ENCODE data around the gene LEMD3. TPM values are rescaled to one million over a fixed set of nuclear protein-coding genes. Genes with fewer than 3 reads are reported as not detected.

The LEMD3 gene
- total RNA-seq, 4 donors from 2014 or later = 14.0 to 29.4 (median 14.7) TPM

- no peaks in the 10 kb centered on the region for H3K9me3 ChIP-seq
- H3K4me1 ChIP-seq = peaks cover 35 to 50% of the 10 kb centered on the region in 2 donors
- intact Hi-C loops (cut with DNase I; ENCODE audit: low total_unique reads) (no loop called here), in situ Hi-C loops (cut with MboI; ENCODE audit: low sequenced_read_pairs in 4 of 4) (no loop called here)
- H3K27me3 ChIP-seq = no peaks in the 10 kb centered on the region
- no peaks in the 10 kb centered on the region for H3K36me3 ChIP-seq
- H3K27ac ChIP-seq = no peak overlapping the region
- ATAC-seq = no peak
- TF ChIP-seq CTCF (IDR thresholded peaks at IDR 0.05 in 4 of 5, conservative IDR thresholded peaks at IDR 0.05 in 1 of 5) (no peak), POLR2A (IDR thresholded peaks at IDR 0.05) (no peak)
- DNase-seq = no peak
- H3K4me3 ChIP-seq = no peak overlapping the region
These were observed 14.9 kb downstream of the LEMD3 start for GRCh38 chr12:65184176-65184857.

GRCh38 chr12:65184858-65185229 lies 15.5 kb downstream of the LEMD3 start:
- Histone ChIP-seq H3K4me1 (peaks cover 35 to 51% of the 10 kb centered on the region in 2 donors), H3K27ac (no peak overlapping the region), H3K9me3 (no peaks in the 10 kb centered on the region), H3K36me3 (no peaks in the 10 kb centered on the region), H3K27me3 (no peaks in the 10 kb centered on the region), H3K4me3 (no peak overlapping the region)
- in situ Hi-C loops (cut with MboI; ENCODE audit: low sequenced_read_pairs in 4 of 4) (no loop called here), intact Hi-C loops (cut with DNase I; ENCODE audit: low total_unique reads) (no loop called here)
- TF ChIP-seq CTCF (IDR thresholded peaks at IDR 0.05 in 4 of 5, conservative IDR thresholded peaks at IDR 0.05 in 1 of 5) = no peak
- TF ChIP-seq POLR2A (IDR thresholded peaks at IDR 0.05) = no peak
- no peak for ATAC-seq
- DNase-seq = no peak

- Histone ChIP-seq H3K27ac (no peak overlapping the region), H3K4me3 (no peak overlapping the region), H3K9me3 (no peaks in the 10 kb centered on the region), H3K27me3 (no peaks in the 10 kb centered on the region), H3K36me3 (no peaks in the 10 kb centered on the region), H3K4me1 (peaks cover 33 to 43% of the 10 kb centered on the region in 2 donors)
- no peak for ATAC-seq
- TF ChIP-seq CTCF (IDR thresholded peaks at IDR 0.05 in 4 of 5, conservative IDR thresholded peaks at IDR 0.05 in 1 of 5) (no peak), POLR2A (IDR thresholded peaks at IDR 0.05) (no peak)
- DNase-seq = no peak
- in situ Hi-C loops (cut with MboI; ENCODE audit: low sequenced_read_pairs in 4 of 4) (no loop called here), intact Hi-C loops (cut with DNase I; ENCODE audit: low total_unique reads) (no loop called here)
These were observed 18.3 kb downstream of the LEMD3 start for GRCh38 chr12:65187665-65188064.

- Histone ChIP-seq H3K9me3 (no peaks in the 10 kb centered on the region), H3K36me3 (no peaks in the 10 kb centered on the region), H3K4me3 (no peak overlapping the region), H3K27ac (no peak overlapping the region), H3K4me1 (peaks cover 39% of the 10 kb centered on the region in 2 donors), H3K27me3 (no peaks in the 10 kb centered on the region)
- DNase-seq (no peak), ATAC-seq (no peak)
- in situ Hi-C loops (cut with MboI; ENCODE audit: low sequenced_read_pairs in 4 of 4) (no loop called here), intact Hi-C loops (cut with DNase I; ENCODE audit: low total_unique reads) (no loop called here)
- TF ChIP-seq POLR2A (IDR thresholded peaks at IDR 0.05) (no peak), CTCF (IDR thresholded peaks at IDR 0.05 in 4 of 5, conservative IDR thresholded peaks at IDR 0.05 in 1 of 5) (no peak)
These were observed 18.9 kb downstream of the LEMD3 start for GRCh38 chr12:65188179-65188701.
